Activated T-cell treated with anti-CD3 and anti-CD28 coated beads for 4 hours (primary cell): ENCODE results near the gene TAS2R41.

Experiments used
- DNase-seq: peaks from one replicate; pipeline ENCODE4 v3.0.0-alpha.2; 2020

TAS2R41 gene

DNA sequence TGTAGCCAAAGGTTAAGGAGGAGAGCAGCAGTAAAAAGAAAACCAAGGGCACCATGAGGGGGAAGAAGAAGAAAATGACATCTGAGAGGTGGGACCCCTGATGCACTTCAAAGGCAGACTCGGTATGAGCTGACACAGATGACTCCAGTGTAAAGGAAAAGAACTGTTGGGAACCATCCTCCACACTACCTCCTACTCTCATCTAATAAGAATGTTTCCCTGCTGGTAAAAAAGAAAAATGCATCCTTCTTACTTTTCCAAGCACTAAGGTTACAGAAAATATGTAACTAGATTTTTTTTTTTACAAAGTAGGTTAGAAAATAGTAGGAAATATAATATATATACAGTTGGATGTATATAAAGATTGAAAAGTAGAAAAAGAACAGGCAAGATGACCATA is 16.9 kb downstream of the TAS2R41 start:
- DNase-seq = no peak

DNA sequence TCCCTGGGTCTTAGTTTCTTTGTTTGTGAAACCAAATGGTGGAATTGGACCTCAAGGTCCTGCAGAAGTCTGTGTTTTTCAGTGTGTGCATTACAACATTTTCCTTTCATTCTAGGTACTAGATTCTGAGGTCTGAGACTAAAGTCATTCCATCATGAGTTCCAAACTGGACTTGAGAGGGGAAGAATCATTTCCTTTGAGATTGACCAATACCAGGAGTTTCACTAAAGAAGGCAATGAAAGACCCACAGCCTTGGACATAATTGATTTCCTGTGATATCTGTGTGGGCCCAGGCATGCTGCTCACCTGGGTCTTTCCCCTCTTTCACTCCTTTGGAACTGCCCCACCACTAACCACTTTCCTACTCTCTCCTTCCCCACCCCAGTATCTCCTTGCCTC is 18.2 kb downstream of the TAS2R41 start:
- DNase-seq = no peak

GRCh38 chr7:143496263-143496662 is 18.6 kb downstream of the TAS2R41 start:
- no peak for DNase-seq

- no peak for DNase-seq
These were observed 19.5 kb downstream of the TAS2R41 start for GRCh38 chr7:143497008-143497795.

- no peak for DNase-seq
These were observed 21.6 kb downstream of the TAS2R41 start for GRCh38 chr7:143499246-143499645.

DNA sequence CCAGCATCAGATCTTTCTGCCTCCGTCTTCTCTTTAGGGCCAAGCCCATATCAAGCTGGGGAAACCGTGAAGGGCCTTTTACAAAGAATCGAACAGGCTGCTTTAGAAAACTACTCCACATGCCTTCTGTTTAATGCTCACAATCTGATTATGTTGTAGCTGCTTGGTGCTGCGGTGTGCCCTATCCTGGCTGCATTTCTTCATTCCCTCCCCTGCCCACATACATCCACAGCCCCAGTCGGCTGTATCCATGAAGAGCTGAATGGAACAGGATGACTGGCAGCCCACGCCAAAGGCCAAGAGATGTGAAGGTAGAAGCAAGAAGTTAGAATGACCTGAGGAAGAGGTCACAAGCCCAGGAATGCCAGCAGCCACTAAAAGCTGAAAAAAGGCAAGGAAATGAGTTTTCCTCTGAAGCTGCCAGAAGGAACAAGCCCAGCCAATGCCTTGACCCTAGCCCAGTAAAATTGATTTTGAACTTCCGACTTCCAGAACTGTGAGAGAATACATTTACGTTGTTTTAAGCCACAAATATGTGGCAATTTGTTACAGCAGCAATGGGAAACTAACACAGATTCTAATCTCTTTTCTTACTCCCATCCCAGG is 22.2 kb downstream of the TAS2R41 start:
- no peak for DNase-seq

- no peak for DNase-seq
These were observed 25.6 kb downstream of the TAS2R41 start for GRCh38 chr7:143503261-143503660.

- DNase-seq = no peak
These were observed 26.7 kb downstream of the TAS2R41 start for GRCh38 chr7:143504215-143504936.

DNA sequence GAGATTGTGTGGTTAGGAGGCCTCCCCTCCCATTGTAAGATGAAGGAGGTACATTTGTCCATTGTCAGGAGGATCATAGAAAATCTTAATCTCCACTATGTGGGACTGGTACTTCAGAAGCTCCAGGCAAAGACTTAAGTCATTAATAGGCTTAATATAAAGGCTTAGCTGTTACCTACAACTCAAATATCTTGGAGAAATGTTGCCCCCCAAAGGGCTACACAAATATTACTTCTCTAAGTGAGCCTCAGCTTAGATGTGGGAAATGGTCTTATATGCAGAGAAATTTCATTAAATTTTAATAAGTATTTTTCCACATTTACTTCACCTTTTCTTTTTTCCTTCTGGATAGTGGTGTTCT is 27.2 kb downstream of the TAS2R41 start:
- DNase-seq = no peak

DNA sequence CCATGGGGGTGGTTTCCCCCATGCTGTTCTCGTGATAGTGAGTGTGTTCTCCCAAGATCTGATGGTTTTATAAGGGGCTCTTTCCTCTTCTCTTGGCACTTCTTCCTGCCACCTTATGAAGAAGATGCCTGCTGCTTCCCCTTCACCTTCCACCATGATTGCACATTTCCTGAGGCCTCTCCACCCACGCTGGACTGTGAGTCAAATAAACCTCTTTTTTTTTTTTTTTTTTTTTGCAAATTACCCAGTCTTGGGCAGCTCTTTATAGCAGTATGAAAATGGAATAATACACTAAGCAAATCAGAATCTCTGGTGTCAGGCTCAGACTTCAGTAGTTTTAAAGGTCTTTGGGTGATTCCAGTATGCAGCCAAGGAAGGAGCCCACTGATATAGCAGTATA is 28.2 kb downstream of the TAS2R41 start:
- no peak for DNase-seq

- no peak for DNase-seq
These were observed 29.4 kb downstream of the TAS2R41 start for GRCh38 chr7:143507094-143507518.

DNA sequence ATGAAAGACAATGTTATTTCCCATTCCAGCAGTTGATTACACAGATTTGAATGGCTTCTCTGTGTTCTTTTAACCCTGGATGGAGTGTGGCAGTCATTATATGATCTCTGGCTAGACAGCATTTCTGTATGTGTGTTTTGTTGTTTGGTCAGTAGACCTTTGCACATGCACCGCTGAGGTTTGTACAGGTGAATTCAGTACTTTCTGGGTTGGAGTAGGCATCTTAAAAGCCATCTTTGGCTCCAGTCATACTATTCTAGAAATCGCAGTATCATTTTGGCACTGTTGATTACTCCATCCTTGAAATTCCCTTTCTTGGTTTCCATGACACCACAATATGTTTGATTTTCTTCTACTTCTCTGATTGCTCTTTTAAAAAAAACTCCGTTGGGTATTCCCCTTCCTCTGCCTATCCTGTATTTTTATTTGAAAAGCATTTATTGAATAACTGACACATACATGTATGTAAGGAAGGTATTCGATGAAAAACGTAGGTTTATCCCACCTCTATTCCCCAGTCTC is 29.9 kb downstream of the TAS2R41 start:
- no peak for DNase-seq

DNA sequence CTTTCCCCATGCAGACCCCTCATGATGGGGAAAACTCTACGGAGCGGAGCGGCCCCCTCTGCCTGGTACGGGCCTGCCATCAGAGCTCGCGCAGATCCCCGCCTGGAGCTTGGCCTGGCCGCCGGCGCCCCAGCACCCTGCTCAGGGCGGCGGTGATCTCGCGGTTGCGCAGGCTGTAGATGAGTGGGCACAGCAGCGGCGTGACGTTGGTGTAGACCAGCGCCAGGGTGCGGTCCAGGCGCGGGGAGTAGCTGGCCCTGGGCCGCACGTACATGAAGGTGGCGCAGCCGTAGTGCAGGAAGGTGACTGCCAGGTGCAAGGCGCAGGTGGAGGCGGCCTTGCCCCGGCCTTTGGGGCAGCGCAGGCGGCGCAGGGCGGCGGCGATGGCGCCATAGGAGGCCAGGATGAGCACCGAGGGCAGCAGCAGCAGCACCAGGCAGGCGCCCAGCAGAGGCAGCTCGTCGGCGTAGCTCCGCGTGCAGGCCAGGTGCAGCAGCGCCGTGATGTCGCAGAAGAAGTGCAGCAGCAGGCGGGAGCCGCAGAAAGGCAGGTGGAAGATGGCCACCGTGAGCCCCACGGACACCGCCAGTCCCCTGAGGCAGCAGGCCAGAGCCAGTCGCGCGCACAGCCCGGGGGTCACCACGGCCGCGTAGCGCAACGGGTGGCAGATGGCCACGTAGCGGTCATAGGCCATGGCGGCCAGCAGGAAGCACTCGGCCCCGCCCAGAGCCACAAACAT is 33.4 kb downstream of the TAS2R41 start:
- no peak for DNase-seq

DNA sequence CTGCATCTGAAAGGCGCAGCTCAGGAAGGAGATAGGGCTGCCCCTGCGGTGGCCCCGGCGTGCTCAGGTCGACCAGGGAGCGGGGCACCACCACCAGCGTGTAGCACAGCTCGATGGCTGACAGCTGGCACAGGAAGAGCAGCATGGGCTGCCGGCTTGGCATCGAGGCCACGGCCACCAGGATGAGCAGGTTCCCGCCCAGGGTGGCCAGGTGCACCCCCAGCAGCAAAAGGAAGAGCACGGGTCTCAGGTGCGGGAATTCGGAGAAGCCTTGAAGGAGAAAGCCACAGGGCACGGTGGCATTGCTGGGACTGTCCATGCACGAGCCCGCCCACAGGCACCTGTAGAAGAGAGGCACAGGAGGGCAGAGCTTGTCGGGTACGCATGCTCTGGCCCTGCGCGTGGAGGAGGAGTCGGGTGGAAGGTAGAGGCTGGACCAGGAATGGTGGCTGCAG is 33.9 kb downstream of the TAS2R41 start:
- no peak for DNase-seq

- DNase-seq = no peak
These were observed 35.0 kb downstream of the TAS2R41 start for GRCh38 chr7:143512488-143513340.

DNA sequence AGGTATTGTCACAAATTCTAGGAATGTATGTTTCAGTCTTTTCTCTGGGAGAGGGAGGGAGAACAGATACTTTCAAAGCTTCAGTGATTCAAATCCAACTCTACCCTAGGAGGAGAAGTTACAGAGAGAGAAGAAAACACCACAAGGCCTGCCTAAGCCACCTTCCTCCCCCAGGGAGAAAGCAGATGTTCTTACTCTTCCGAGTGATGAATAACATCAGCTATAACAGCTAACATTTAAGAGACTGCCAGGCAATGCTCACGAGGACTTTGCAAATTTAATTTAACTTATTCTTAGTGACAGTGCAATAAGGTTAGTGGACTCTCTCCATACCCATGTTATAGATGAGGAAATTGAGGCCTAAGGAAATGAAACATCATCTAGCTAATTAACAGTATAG is 36.8 kb downstream of the TAS2R41 start:
- no peak for DNase-seq

GRCh38 chr7:143514995-143515735 is 37.5 kb downstream of the TAS2R41 start:
- DNase-seq = no peak

DNA sequence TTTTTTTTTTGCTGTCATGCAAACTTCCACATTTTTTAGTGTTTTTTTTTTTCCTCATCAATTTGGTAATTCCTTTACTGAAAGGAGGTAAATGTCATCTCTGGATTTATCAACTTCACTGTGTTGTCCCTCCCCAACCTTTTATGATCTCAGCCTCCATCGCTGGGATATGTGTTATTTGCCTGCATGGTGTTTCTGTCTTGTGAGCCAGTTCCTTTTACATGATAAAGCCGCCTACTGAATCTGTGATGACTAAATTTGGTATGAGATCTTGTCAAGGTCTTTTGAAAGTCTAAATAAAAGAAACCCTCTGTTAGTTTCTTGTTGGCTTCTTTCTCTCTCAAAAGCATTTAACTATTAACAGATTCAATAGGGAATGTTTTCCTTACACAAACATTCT is 39.3 kb downstream of the TAS2R41 start:
- DNase-seq = no peak

DNA sequence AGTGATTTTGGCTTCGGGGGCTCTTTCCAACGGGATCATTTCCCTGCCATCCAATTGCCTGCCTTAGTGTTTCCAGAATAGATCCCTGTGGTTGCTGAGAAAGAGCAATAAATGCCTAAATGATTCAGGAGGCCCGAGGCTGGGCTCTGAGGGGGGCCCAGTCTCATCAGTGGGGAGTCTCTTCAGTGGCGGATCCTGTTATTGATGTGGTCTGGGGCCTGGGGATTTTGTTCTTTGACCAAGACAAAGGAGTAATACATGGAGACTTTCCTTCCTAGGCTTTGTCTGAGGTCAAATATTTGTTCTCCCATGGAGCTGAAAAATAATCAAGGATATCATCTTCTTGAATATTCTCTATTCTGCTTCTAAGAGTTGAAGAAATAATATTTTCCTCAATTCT is 40.8 kb downstream of the TAS2R41 start:
- no peak for DNase-seq

DNA sequence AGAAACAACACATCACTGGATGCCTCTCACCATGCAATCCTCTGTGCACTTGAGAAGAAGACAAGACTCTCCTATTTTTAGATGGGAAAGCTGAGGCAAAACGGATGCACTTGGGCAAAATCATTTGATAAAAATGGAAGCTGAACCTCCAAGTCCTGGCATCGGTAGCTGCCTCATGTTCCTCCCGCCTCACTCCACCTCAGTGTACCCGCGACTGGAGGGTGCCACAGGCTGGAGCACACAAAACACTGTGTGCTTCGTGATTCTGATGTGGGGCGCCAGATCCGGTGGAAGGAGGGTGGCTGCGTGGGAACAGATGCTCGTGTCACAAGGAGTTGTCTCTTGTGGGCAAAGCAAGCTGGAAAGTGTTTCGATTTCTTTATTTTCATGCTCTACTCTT is 41.3 kb downstream of the TAS2R41 start:
- DNase-seq = no peak

DNA sequence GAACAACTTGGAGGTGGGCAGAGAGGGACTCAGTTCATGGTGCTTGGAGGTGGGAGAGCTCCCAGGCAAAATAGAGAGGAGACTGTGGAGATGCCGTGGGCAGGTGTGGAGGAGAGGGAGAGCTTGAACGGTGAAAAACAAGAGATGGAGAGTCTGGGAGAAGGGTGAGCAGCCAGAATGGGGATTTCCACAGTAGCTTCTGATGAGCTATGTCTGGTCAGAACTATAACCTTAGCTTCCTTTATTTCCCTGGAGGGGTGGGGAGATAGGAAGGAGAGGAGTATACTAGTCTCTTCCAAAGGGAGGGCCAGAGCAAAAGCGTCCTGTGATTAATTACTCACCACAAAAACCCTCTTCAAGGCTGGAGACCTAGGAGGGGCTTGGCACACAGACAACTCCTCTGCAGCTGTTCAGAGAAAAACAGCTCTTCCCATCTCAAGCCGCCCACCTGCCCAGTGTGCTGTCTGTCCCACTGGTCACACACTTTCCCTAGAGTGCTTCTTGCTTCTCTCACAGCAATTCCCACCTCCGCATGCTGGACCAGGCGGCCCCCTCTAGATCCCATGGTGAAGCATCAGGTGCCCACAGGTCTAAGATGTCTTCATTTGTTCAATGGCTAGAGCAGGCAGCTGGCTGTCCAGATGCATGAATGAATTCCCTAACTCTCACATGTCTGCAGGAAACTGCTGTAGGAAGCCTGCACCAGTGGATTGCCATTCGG is 41.9 kb downstream of the TAS2R41 start:
- DNase-seq = no peak
